NCI-H524 (cell line): ENCODE results near the gene PYGO2.

Experiments used
- DNase-seq, 2 experiments: peaks; one replicate each; lab custom pipeline; 2025; lab: John Stamatoyannopoulos, UW

The PYGO2 gene, protein sequence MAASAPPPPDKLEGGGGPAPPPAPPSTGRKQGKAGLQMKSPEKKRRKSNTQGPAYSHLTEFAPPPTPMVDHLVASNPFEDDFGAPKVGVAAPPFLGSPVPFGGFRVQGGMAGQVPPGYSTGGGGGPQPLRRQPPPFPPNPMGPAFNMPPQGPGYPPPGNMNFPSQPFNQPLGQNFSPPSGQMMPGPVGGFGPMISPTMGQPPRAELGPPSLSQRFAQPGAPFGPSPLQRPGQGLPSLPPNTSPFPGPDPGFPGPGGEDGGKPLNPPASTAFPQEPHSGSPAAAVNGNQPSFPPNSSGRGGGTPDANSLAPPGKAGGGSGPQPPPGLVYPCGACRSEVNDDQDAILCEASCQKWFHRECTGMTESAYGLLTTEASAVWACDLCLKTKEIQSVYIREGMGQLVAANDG

DNA sequence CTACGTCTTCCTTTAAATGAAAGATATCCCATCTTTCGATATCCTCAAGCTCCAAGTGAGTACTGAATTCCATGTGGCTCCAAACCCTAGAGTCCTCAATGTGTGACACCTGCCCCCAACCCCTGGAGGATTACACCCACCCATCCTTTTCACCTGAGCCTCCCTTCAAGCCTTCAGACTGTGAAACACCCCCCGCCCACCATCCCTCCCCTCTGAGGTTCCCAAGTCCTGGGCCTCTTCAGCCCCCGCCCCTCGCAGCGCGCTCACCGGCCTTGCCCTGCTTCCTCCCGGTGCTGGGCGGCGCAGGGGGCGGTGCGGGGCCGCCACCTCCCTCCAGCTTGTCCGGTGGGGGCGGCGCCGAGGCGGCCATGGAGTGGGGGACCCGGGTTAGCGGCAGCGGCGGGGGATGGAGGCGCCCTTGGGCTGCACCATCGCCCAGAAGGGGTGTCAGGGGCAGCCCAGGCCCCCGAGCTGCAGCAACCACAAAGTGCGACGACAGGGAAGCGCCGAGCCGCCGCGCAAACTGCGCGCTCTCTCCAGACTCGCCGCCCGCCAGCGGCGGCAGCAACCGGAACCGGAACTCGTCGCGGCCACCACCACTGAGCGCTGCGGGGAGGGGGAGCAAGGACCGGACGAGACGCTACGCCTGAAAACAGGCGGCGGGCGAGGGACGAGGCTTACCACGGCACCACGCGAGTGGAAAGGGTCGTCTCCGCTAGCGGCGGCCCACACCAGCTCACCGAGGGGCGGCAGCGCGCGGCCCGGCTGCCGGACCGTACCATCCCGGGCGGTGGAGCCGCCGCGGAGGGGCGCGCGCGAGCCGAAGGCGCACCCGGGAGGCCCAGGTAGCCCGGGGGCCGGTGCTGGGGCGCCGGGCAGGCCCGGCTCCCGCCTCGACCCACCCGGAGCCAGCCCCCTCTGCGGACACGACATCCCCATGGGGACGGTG, at the start of gene PYGO2:
TSS of gene PYGO2 (minus strand) at position 576 of the 949 bp plus-strand sequence. CDS start at position 370, 206 bp downstream.
- DNase-seq = peak; percentile 19 to 55

DNA sequence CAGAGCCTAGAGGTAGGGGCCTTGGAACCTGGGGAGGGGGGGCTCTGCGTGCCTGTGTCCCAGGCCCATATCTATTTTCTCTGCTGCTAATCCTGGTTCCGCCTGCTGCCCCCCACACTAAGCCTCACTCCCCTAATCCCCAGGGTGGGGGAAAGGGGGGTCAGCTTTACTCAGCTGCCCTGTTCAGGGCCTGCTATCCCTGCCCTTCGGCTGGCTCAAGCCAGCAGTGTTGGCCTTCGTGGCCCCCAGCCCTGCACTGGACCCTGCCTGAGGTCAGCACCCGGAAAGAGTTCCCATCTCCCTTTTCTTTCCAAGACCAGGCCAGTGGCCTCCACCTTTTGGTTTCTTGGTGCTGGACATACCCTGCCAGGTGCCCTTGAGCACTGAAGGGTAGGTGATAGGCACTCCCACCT, 49.4 kb upstream of the PYGO2 start:
- DNase-seq = peak in 1 of 2 experiments; percentile 59

DNA sequence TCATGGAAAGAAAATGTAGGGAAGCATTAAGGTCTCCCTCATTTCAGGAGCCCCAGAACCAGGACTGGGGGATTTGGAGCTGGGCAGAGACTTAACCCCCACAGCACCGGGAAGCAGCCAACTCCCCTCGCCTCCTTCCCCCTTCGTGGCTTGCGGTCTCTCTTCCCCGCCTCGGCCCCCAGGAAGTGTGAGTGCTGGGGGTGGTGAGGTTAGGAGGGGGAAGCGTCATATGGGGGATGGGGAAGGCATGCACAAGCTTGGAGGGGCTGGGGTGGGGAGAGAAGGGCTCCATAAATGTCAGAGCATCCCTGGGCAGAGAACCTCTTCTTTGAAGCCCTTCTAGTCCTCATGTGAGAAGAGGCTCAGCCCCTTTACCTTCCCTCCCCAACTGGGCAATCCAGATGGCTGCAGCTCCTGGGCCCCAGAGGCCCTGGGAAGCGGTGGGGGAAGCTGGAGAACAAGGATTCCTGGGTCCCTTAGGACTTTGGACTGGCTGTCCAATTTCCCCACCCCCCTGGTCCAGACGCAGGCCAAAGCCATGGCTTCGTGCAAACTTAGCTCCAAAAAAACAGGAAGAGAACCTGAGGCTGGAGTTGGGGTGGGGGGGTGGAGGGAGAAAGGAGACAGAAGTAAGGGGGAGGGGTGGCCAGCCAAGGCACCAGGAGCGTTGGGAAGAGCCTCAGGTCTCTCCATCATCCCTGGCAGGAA, 48.8 kb upstream of the PYGO2 start:
- DNase-seq = no peak

DNA sequence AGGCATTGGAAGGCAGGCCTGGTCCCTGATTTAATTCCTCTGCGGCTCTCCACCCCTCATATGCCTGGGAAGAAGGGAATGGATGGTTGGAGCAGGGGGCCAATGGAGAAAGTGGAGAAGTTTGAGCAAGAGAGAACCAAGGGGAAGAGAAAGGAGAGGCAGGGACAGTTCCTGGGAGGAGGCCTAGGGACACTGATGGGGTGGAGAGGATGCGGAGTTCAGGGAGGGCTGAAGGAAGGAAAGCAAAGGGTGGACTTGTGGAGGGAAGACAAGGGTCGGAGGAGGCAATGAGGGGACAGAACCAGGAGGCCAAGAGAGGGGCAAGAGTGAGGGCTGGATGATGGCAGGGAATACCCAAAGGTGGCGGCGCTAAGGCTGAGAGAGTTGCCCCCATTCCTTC, 48.2 kb upstream of the PYGO2 start:
- no peak for DNase-seq

DNA sequence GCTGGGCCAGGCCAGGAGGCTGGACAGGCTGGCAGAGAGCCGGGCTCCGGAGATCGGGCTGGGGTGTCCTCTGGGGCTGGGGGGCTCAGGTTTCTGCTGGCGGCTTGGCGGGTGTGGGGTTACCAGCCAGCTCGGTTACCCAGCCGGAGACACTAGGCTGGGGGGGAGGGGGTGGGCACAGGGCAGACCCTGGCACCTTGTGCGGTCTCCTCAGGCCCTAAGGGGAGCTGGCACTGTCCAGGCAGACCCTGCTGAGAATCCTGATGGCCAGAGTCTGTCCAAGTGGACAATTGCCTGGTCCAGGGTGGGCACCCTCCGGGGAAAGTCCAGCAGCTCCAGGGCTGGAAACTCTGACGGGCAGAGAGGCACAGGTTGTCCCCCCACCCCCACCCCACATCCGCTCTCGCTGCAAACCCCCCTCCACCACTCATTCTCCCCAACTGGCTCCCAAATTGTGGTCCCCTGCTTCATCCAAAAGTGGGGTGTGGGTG, 47.7 kb upstream of the PYGO2 start:
- no peak for DNase-seq

DNA sequence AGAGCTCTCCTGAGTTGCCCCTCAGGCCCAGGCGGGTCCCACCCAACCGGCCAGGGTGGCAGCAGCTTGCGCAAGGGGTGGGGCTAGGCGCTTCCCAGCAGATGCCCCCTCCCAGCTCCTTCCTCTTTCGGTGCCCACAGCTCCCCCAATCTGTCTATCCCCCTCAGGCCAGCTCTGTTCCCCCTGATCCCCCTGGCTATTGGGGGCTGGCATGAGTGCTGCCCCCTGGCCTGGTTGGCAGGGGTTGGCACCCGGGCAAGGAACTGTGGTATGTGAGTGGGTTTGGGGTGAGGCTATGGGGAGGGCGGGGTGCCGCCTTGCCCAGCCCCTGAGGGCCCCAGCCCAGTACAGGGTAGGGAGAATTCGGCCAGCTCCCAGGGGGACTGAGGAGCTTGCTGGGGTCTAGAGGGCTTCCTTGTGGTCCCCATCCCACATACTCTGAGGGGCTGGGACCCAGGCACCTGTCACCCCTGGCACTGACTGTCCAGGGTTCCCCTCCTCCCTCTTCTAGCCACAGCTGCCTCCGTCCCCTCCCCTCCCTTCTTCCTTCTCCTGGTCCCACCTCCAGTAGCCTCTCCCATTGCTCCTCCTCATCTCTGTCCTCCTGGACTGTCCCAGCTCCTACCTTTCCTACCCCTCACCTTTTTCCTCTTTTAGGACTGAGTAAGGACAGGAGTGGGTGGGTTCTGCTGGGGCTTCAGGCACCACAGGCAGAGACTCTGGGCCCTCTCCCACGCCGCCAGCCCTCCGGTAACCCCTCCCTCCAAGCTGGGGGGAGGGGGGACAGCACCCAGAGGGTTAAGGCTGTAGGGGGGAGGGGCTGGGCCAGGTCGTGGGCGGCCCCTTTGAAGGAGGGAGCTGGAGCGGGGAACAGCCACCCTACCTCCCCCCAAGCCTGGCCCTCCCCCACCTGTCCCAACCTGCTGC, 46.7 kb upstream of the PYGO2 start:
- no peak for DNase-seq

DNA sequence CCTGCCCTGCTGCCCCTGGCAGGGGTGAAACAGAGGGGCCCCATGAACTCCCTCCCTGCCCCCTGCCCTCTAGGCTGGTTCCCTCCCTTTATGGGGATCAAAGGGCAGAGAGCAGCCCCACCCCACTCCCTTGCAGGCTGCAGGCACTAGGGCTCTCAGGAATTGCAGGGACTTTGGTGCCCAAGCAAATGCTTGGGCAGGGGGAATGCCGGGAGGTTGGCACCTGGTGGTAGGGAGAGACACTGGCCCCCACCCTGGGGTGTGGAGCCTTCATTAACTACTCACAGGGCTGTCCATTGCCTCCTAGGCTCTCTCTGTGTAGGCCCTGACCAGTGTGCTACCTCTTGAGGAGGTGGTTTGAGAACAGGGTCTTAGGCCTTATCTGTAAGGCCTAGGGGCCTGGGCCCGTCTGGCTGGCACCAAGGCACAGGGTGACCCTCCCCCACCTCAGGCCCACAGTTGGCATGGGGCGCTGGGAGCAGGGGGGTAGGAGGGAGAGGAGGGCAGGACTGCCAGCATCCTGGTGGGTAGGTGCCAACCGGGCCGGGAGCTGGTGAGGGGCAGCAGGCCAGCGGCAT, 45.8 kb upstream of the PYGO2 start:
- DNase-seq = no peak

DNA sequence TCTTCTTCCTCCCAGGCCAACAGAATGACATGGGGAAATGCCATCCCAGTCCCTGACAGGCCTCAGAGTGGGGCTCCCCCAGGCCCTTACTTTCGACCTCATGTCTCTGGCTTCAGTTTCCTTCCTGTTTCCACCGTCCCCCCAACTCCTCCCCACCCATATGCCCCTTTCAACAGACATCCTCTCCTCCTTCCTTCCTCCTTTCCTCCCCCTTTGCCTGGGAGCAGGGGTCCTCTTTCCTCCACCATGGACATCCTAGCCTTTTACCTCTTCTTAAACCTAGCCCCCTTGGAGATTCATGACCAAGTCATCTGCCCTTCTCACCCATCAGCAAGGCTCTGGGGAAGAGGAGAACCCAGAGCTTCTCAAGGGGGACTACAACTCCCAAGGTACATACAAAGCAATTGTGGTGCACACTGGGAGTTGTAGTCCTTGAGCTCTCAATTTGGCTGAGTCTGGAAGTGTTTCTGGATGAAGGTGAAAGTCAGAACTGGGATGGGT, 45.1 kb upstream of the PYGO2 start:
- peak in 1 of 2 experiments; percentile 40 for DNase-seq

DNA sequence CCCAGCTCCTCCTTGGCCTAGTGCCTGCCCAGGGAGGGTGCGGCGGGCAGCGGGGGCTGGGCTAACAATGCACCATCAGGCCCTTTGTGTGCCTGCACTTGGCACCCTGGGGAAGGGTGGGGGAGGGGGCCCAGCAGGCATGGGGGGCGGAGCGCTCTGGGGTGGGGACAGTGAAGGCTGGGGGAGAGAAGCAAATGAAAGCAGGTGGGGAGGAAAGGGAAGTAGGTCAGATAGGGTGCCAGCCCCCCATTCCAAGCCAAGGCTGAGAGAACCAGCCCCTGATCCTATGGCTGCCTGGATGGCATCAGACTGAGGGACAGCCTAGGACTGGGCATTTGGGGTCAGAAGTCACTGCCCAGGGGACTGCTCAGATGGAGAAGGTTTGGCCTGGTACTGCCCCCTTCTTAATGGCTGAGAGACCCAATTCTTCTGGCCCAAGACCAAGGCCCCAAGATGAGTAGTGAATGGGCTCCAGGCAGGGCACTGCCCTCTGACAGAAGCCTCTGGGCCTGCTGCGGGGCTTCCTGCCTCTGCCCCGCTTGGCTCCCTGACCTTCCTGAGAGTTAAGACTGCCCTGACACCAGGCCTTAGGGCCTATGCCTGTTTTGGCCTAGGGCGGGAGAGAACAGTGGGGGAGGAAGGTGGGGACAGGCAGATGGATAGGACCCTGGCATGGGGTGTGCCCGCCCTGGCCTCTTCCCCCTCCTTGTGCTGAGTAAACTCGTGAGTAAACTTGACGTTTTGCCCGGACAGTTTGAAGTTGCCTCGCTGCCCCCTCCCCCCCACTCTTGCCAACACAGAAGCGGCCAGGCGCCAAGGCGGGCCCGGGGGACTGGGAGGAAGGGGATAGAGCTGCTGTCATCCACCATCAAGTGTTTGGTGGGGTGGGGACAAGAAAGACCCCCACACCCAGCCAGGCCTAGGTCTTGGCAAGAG, 43.8 kb upstream of the PYGO2 start:
- DNase-seq = no peak

DNA sequence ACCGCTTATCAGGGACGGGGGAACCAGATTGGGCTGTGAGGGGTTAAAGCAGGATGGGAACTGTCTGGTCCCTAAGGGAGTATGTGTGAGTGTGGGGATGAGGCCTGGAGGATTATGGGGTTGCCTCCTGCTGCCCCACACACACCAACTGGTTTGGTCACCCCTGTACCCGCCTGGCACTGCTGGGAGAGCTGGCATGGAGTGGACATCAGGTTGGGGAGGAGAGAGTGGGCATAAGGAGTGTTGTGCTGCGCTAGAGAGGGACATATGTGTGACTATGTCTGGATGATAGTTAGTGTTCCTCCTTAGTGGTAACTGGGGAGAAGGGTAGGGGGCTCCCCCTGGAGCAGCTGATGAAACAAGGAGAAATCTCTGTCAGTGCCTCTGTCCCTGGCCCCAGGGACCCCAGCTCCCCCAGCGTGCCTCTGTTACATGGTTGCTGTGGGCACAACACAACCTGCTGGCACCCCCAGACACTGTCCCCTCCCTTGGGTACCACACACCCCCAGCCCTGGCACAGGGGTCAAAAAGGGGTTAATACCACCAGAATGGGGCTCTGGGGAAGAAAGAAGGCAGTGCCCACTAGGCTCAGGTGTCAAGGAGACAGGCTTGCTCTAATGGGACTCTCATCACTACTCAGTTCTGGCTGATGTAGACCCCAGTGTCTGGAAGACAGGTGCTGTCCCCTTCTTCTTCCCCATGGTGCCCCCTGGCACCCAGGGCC, 42.9 kb upstream of the PYGO2 start:
- no peak for DNase-seq

DNA sequence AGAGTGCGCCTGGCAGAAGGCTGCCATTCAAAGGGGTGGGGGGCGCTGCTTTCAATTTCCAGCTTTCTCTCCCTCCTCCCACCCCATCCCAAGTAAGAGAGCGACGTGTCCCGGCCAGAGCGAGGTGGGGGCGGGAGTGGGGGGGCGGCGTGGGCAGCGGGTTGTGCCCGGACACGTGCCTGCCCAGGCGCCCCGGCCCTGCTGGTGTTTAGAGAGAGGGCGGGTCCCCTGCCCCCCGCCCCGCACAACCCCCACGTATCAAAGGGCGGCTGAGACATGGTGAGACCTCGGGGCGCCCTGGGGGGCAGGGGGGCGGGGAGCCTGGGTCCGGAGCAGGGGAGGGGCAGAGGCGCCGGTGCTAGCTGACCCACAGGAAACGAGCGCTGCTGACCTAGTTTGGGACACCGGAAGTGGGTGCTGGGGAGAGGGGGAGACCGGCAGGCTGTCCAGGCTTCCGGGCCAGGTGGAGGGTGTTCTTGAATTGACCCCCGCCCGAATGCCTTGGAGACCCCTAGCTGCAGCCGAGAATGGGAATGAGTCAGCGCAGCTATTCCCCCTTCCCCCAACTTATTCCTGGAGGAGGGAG, 42.3 kb upstream of the PYGO2 start:
- peak in 1 of 2 experiments; percentile 44 for DNase-seq

DNA sequence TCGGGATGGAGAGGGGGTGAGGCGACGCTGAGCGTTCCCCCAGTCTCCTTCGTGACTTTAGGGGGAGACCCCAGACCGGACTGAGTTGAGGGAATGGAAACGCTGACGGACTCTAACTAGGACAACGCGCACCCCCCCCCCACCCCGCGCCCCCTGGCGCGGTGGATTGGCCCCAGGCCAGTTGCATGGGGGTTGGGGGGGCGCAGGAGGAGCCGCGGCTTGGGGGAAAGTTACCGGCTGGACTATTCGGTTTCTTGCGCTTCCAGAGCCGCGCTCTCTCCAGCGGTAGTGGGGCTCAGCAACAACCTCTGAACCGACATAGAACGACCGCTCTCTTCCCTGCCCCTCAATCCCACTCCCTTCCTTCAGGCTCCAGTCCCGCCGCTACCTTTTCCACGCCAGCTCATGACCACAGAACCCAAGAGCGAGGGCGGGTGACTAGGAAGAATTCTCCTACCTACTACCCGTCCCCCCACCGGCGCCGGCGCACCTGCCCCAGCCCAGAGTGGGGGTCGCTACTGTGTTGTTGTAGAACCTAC, 41.7 kb upstream of the PYGO2 start:
- peak in 1 of 2 experiments; percentile 52 for DNase-seq

DNA sequence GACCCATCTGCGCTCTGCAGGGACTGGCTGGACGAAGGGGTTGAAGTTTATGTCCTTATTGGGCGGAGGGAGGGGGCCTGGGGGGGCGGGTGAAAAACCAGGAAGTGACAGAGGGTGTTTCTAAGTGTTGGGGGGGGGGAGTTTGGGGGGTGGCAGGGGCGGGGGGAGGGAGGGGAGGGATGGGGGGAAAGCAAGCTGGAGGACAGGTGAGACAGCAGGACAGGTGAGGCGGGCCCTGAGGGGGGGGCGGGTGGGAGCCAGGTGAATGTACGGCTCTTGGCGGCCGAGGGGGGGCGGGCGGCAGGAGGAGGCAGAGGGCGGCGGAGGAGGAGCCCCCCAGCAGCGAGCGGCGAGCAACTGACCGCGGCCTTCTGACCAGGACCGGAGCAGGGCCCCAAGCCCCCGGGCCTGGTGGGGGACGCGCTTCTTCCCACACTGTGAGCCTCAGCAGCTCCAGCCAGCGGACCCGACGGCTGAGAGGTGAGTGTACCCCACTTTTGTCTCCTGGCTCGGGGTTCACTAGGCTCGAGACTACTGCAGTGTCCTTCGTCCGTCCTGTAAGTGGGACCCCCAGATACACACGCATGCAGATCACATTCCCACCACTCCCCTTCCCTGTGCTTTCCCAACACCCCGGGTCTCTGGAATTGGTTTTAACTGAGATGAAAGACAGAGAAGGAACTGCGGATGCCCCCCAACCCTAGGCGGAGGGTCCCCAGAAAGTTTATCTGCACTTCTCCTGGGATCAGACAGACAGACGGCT, 41.1 kb upstream of the PYGO2 start, which contains the start of gene ZBTB7B:
TSS of gene ZBTB7B (plus strand) at position 339 of the 763 bp plus-strand sequence. CDS start 11,859 bp downstream, outside the sequence.
- peak in 1 of 2 experiments; percentile 40 for DNase-seq

DNA sequence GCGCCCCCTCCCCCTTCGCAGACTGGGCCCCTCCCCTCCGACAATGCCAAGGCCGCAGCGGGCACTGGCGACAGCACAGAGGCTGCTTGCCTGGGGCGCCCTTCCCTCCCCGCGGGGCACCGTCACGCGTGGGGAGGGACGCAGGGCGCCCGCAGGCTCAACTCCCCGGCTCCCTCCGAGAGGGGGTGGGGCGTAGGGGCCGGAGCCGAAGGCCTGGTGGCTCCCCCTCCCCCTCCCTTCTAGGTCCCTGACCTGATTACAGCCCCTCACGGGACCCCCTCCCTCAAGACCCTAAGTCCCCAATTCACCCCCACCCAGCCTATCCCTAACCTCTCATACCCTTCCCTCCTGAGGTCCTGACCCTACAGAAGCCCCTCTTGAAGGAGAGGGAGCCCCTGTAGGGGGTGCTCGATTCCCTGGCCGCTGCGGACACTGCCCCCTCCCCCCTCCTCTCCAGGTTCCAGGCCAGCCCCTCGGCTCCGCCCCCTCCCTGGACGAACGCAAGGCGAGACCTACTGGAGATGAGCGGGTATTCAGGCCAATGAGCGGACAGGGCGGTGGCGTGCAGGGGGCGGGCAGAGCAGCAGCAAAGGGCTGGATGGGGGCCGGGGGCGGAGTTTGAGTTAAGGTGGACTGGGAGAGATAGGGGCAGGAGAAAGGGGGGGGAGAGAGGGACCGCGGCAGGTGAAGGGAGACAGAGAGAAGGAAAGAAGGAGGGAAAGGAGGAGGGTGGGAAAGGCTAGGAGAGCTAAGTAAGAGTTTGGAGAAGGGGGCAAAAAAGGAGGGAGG, 40.3 kb upstream of the PYGO2 start:
- DNase-seq = peak; percentile 95 to 97

DNA sequence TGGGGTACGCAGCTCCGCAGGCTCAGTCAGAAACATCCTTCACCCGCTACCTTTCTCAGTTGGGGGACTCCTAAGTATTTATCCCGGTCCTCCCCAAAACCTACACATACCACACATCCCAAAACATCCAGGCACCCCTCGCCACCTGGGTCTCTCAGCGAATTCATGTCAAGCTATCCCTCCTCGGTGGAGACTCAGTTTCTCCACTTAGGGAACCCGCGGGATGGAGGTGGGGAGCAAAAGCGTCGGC, 39.8 kb upstream of the PYGO2 start:
- peak in 1 of 2 experiments; percentile 43 for DNase-seq

DNA sequence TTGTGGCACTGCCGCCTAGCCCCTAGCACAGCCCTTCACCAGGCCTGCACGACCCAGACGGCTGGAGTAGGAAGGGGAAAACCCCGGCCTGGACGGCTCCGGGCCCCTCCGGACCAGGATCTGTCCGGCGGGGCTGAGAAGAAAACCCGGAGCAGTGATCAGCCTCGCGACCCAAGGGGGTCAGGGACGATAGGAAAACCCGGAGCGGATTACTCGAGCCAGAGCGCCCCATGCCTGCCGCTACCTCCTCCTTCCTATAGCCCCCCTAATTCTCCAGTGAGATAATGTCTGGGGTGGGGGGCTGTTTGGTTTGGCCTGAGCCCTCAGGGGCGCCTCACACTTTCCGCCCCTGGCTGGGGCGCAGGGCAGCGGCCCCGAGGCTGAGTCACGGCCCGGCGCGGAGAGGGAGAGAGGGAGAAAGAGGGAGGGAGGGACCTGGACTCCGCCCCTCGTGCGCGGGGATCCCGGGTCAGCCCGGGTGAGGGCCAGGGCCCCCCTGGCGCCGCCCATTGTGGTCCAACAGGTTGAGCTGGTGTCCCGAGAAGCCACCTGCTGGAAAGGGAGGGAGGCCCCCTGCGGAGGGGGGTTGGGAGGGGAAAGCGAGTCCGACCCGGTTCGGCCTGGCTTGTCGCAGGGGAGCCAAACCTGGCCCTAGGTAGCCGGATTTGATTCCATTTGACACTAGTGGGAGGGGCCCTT, 39.3 kb upstream of the PYGO2 start:
- DNase-seq = peak; percentile 81 to 89
